ENCODE data around the gene UBE2H. TPM values are rescaled to one million over a fixed set of nuclear protein-coding genes. Genes with fewer than 3 reads are reported as not detected.
A peak's percentile ranks its signal among the peaks of the same experiment; 100 is the strongest.

The UBE2H gene
- total and polyA plus RNA-seq, 12 donors, result 26.0 to 222 (median 159) TPM

DNA sequence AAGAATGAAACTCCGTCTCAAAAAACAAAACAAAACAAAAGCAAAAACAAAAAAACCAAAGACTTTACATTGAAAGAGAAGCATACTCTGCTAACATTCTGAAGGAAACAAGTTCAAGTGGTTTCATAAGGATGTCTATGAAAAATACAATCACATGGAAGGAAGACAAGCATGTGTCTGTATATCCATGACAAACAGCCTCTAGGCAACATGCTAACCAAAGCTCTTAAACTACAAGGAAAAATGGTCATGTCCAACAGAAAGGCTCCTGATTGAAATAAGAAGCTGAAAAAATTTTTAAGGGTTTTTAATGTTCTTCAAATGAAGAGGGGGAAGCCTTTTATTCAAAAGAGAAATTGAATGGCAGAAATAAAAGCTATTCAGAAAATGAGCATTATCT is 64.9 kb downstream of the UBE2H start:
- Histone ChIP-seq H3K36me3 (peaks cover 0 to 25% (median 0%) of the 10 kb centered on the region in 9 donors), H3K27ac (peak overlapping the region in 5 of 10 donors; percentile 24 to 76 (median 47)), H3K9me3 (no peaks in the 10 kb centered on the region), H3K27me3 (no peaks in the 10 kb centered on the region), H3K4me1 (peaks cover 4 to 60% (median 42%) of the 10 kb centered on the region in 9 donors), H3K4me3 (no peak overlapping the region)
- intact Hi-C loops (cut with DNase I), result no loop called here
- WGBS, 2 donors, result 87 to 88% methylated on average over 1 of the region's 1 CpG
- DNase-seq (no peak), ATAC-seq (no peak)
- TF ChIP-seq, protein P1, sequence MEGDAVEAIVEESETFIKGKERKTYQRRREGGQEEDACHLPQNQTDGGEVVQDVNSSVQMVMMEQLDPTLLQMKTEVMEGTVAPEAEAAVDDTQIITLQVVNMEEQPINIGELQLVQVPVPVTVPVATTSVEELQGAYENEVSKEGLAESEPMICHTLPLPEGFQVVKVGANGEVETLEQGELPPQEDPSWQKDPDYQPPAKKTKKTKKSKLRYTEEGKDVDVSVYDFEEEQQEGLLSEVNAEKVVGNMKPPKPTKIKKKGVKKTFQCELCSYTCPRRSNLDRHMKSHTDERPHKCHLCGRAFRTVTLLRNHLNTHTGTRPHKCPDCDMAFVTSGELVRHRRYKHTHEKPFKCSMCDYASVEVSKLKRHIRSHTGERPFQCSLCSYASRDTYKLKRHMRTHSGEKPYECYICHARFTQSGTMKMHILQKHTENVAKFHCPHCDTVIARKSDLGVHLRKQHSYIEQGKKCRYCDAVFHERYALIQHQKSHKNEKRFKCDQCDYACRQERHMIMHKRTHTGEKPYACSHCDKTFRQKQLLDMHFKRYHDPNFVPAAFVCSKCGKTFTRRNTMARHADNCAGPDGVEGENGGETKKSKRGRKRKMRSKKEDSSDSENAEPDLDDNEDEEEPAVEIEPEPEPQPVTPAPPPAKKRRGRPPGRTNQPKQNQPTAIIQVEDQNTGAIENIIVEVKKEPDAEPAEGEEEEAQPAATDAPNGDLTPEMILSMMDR (IDR thresholded peaks at IDR 0.05), result no peak

DNA sequence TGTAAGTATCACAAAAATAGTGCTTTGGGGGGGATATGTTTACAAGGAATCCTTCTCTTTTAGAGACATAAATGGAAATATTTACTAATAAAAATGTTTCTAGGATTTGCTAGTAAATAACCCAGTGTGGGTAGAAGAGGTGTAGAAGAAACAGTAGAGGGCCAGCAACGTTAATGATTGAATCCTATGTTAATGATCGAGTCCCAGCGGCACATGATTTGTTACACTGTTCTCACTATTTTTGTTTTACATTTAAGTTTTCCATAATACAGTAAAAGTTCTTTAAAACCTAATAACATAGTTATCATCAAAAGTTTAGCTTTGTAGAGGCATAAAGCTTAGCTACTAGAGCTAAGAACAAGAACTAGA is 66.0 kb downstream of the UBE2H start:
- Histone ChIP-seq H3K27me3 (no peaks in the 10 kb centered on the region), H3K9me3 (no peaks in the 10 kb centered on the region), H3K4me1 (peaks cover 4 to 55% (median 35%) of the 10 kb centered on the region in 9 donors), H3K4me3 (no peak overlapping the region), H3K36me3 (peaks cover 0 to 25% (median 0%) of the 10 kb centered on the region in 9 donors), H3K27ac (peak overlapping the region in 7 of 10 donors; percentile 8 to 76 (median 47))
- intact Hi-C loops (cut with DNase I), result no loop called here
- ATAC-seq, result no peak
- 83% methylated on average over 3 of the region's 3 CpGs for WGBS, 2 donors
- DNase-seq, result no peak
- TF ChIP-seq, protein P1 (IDR thresholded peaks at IDR 0.05), result no peak

- no peaks in the 10 kb centered on the region for H3K27me3 ChIP-seq
- ATAC-seq (peak in 5 of 8 donors; percentile 44 to 61 (median 54)), DNase-seq (no peak)
- peaks cover 0 to 23% (median 0%) of the 10 kb centered on the region in 9 donors for H3K36me3 ChIP-seq
- intact Hi-C loops (cut with DNase I), result no loop called here
- WGBS, 2 donors, result 49 to 59% methylated on average over 3 of the region's 3 CpGs
- peak overlapping the region in 7 of 10 donors; percentile 8 to 76 (median 47) for H3K27ac ChIP-seq
- no peak overlapping the region for H3K4me3 ChIP-seq
- no peaks in the 10 kb centered on the region for H3K9me3 ChIP-seq
- peaks cover 4 to 58% (median 38%) of the 10 kb centered on the region in 9 donors for H3K4me1 ChIP-seq
- TF ChIP-seq, protein P1 (IDR thresholded peaks at IDR 0.05), result no peak
Measured at GRCh38 chr7:129886167-129886817, 66.5 kb downstream of the UBE2H start.

DNA sequence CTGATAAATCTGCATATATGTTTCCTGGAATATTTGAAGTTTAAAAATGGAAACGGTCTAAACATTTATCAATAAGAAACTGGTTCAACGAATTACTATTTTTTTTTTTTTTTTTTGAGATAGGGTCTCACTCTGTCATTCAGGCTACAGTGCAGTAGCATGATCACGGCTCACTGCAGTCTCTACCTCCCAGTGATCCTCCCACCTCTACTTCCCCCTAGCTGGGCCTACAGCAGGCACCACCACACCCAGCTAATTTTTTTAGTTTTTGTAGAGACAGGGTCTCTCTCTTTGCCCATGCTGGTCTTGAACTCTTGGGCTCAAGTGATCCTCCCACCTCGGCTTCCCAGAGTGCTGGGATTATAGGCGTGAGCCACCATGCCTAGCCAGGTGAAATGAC is 68.3 kb downstream of the UBE2H start:
- peak overlapping the region in 2 of 10 donors; percentile 35 to 76 for H3K27ac ChIP-seq
- no peaks in the 10 kb centered on the region for H3K9me3 ChIP-seq
- TF ChIP-seq, protein P1 (IDR thresholded peaks at IDR 0.05), result no peak
- H3K27me3 ChIP-seq, result no peaks in the 10 kb centered on the region
- no peak overlapping the region for H3K4me3 ChIP-seq
- intact Hi-C loops (cut with DNase I), result no loop called here
- peaks cover 0 to 40% (median 0%) of the 10 kb centered on the region in 9 donors for H3K36me3 ChIP-seq
- 94 to 96% methylated on average over 5 of the region's 5 CpGs for WGBS, 2 donors
- DNase-seq (no peak), ATAC-seq (no peak)
- peaks cover 4 to 58% (median 28%) of the 10 kb centered on the region in 9 donors for H3K4me1 ChIP-seq
